Pancreas (tissue), 10 donors: ENCODE measurements around the gene SCRN3. TPM values are rescaled to one million over a fixed set of nuclear protein-coding genes. Genes with fewer than 3 reads are reported as not detected.
"Not testable (repeated sequence)": the region's sequence is repeated elsewhere in the genome, so short reads cannot be mapped to it uniquely, and the experiment has no call there.

ENCODE experiments used
- ATAC-seq, 4 donors: fragments of 200-7000 bp; cut with Tn5 transposase; one replicate each; pipeline versions ENCODE4 v1.8.0 to v1.9.1; 2020; ENCODE audit warnings: mild to moderate bottlenecking in 4 of 4, moderate library complexity in 4 of 4
- DNase-seq, 6 donors: peaks; one replicate each; pipeline ENCODE4 v3.0.0-alpha.2; 2020
- FAIRE-seq: peaks from 2 replicates; lab custom pipeline; 2012; peaks lifted over from hg19 to GRCh38; lab: Jason Lieb, UNC
- H3K27ac ChIP-seq, 4 donors: fragments of 200-600 bp; sonication (generic); 1 replicate in 3 of 4; 2 replicates in 1 of 4; pipeline versions ENCODE4 v1.5.0 to v1.8.0; 2020
- H3K27me3 ChIP-seq, 4 donors: fragments of 200-600 bp; one replicate each; pipeline ENCODE4 v1.8.0; 2021
- H3K36me3 ChIP-seq, 3 donors: fragments of 200-600 bp; sonication (generic) in 1 of 3; one replicate each; pipeline versions ENCODE4 v1.5.0 to v1.8.0; 2020 to 2021
- H3K4me1 ChIP-seq, 3 donors: fragments of 200-600 bp; one replicate each; pipeline ENCODE4 v1.8.0; 2021
- H3K4me3 ChIP-seq, 4 donors: fragments of 200-600 bp; sonication (generic) in 2 of 4; one replicate each; pipeline versions ENCODE4 v1.5.0 to v1.8.0; 2020 to 2021
- H3K9me3 ChIP-seq, 4 donors: fragments of 200-600 bp; one replicate each; pipeline ENCODE4 v1.8.0; 2021
- CTCF ChIP-seq, 4 donors: fragments of 200-600 bp; sonication (generic) in 3 of 4; IDR thresholded peaks; one replicate each; pipeline versions ENCODE4 v1.5.0 to v1.8.0; 2021; ENCODE audit warnings: antibody characterized with exemption in 4 of 4
- WGBS, 2 donors: extraction: QIAGEN DNeasy Blood & Tissue Kit; methylation state at CpG; one replicate each; pipeline ENCODE4 v1.1.7; 2013; 5-methylcytosine and 5-hydroxymethylcytosine counted together
- intact Hi-C, 3 donors: fragments of 100-400 bp; cut with DNase I; formaldehyde crosslinking; loops; one replicate each; pipeline versions ENCODE4 v1.11.1 to v1.14.2; 2022
- polyA plus RNA-seq, 2 donors: library from polyadenylated mRNA; stranded (reverse); fragments of 200-250 nt; gene quantifications; one replicate each; pipeline ENCODE4 v1.2.3, GENCODE V29; 2013
- total RNA-seq, 6 donors: library from RNA; stranded (reverse); fragmentation: NEBNext Ultra II Directional in 4 of 6; extraction: Animal tissue kit (Norgen Biotek cat#: 25700) in 4 of 6; gene quantifications; one replicate each; pipeline versions ENCODE4 v1.2.1 to v1.2.4, GENCODE V29; 2021 to 2023
- donor health status: healthy with polysubstance abuse.
- donor health status: DM: no; HTN: no; CAD: no; lungs with moderate emphysema.
- donor health status: DM: no; HTN: no; CAD: no.
- donor health status: control.
- donor health status: control.
- donor health status: Bipolar disorder and iron deficiency.
- donor health status: DM: yes; HTN: yes; CAD: no.
- donor health status: DM: no; HTN: no; CAD: no.
- donor health status: DM: no; HTN: no; CAD: no.
- donor health status: DM: yes; HTN: yes; CAD: no.

Gene SCRN3
- total and polyA plus RNA-seq, 8 donors, result 8.2 to 14.8 (median 9.9) TPM

- no peak for ATAC-seq
- H3K36me3 ChIP-seq, result peaks cover 0 to 43% (median 0%) of the 10 kb centered on the region in 3 donors
Observed at GRCh38 chr2:174376967-174377366, 18.6 kb upstream of the SCRN3 start.

GRCh38 chr2:174383796-174384195 is 11.7 kb upstream of the SCRN3 start:
- FAIRE-seq, result no peak
- intact Hi-C loops, result no loop called here
- H3K9me3 ChIP-seq, result no peaks in the 10 kb centered on the region
- H3K36me3 ChIP-seq, result peaks cover 0 to 43% (median 6%) of the 10 kb centered on the region in 3 donors
- DNase-seq, result no peak
- no peak for TF ChIP-seq CTCF (IDR thresholded peaks at IDR 0.05)
- no peak overlapping the region for H3K4me3 ChIP-seq
- ATAC-seq, result no peak
- no peaks in the 10 kb centered on the region for H3K27me3 ChIP-seq
- WGBS, 2 donors, result 89 to 92% methylated on average over 1 of the region's 1 CpG
- H3K27ac ChIP-seq, result no peak overlapping the region
- H3K4me1 ChIP-seq, result no peaks in the 10 kb centered on the region

More at GRCh38 chr2:174376967-174377366, 18.6 kb upstream of the SCRN3 start:
- H3K4me3 ChIP-seq, result no peak overlapping the region
- 84 to 87% methylated on average over 2 of the region's 2 CpGs for WGBS, 2 donors
- FAIRE-seq (no peak), DNase-seq (no peak)
- intact Hi-C loops, result no loop called here
- H3K27me3 ChIP-seq, result no peaks in the 10 kb centered on the region
- no peak for TF ChIP-seq CTCF (IDR thresholded peaks at IDR 0.05)
- H3K27ac ChIP-seq, result no peak overlapping the region
- H3K9me3 ChIP-seq, result no peaks in the 10 kb centered on the region
- H3K4me1 ChIP-seq, result no peaks in the 10 kb centered on the region

- no peak for DNase-seq
- TF ChIP-seq CTCF (IDR thresholded peaks at IDR 0.05), result no peak
- Histone ChIP-seq H3K36me3 (peaks cover 0 to 37% (median 6%) of the 10 kb centered on the region in 3 donors), H3K4me1 (no peaks in the 10 kb centered on the region), H3K9me3 (no peaks in the 10 kb centered on the region), H3K27ac (no peak overlapping the region), H3K4me3 (no peak overlapping the region), H3K27me3 (no peaks in the 10 kb centered on the region)
- no peak for FAIRE-seq
- ATAC-seq, result no peak
- intact Hi-C loops, result no loop called here
- WGBS, 2 donors, result 90 to 98% methylated on average over 3 of the region's 3 CpGs
Observed at GRCh38 chr2:174385201-174385600, 10.3 kb upstream of the SCRN3 start.

GRCh38 chr2:174388706-174389105 is 6.8 kb upstream of the SCRN3 start:
- H3K4me3 ChIP-seq, ATAC-seq, FAIRE-seq, DNase-seq, H3K27me3 ChIP-seq, intact Hi-C loops, H3K9me3 ChIP-seq, H3K4me1 ChIP-seq, H3K27ac ChIP-seq: not testable (repeated sequence)
- WGBS, 2 donors, result 92 to 96% methylated on average over 3 of the region's 3 CpGs
- peaks cover 0 to 25% (median 6%) of the 10 kb centered on the region in 3 donors for H3K36me3 ChIP-seq

- H3K27ac ChIP-seq, result no peak overlapping the region
- no peak for DNase-seq
- peaks cover 0 to 25% (median 6%) of the 10 kb centered on the region in 3 donors for H3K36me3 ChIP-seq
- no peak for FAIRE-seq
- H3K9me3 ChIP-seq, result no peaks in the 10 kb centered on the region
- 86 to 93% methylated on average over 6 of the region's 6 CpGs for WGBS, 2 donors
- ATAC-seq, result no peak
- H3K4me3 ChIP-seq, result no peak overlapping the region
- no peaks in the 10 kb centered on the region for H3K27me3 ChIP-seq
- no peak for TF ChIP-seq CTCF (IDR thresholded peaks at IDR 0.05)
- H3K4me1 ChIP-seq, result peaks cover 0 to 11% (median 9%) of the 10 kb centered on the region in 3 donors
- intact Hi-C loops, result no loop called here
Observed at GRCh38 chr2:174389542-174389941, 6.0 kb upstream of the SCRN3 start.

- H3K27ac ChIP-seq, H3K27me3 ChIP-seq, ATAC-seq, H3K4me3 ChIP-seq, FAIRE-seq, H3K9me3 ChIP-seq, DNase-seq, intact Hi-C loops: not testable (repeated sequence)
- Histone ChIP-seq H3K36me3 (peaks cover 0 to 23% (median 6%) of the 10 kb centered on the region in 3 donors), H3K4me1 (peaks cover 0 to 12% (median 12%) of the 10 kb centered on the region in 3 donors)
- WGBS, 2 donors, result 92 to 97% methylated on average over 3 of the region's 3 CpGs
Observed at GRCh38 chr2:174390303-174390702, 5.2 kb upstream of the SCRN3 start.
